ENCODE results near the gene ZBTB25. TPM values are rescaled to one million over a fixed set of nuclear protein-coding genes. Genes with fewer than 3 reads are reported as not detected.
A peak's percentile ranks its signal among the peaks of the same experiment; 100 is the strongest.

Gene ZBTB25
- total and polyA plus RNA-seq, 2 experiments from 2014 or later = 11.3 to 13.3 TPM

DNA sequence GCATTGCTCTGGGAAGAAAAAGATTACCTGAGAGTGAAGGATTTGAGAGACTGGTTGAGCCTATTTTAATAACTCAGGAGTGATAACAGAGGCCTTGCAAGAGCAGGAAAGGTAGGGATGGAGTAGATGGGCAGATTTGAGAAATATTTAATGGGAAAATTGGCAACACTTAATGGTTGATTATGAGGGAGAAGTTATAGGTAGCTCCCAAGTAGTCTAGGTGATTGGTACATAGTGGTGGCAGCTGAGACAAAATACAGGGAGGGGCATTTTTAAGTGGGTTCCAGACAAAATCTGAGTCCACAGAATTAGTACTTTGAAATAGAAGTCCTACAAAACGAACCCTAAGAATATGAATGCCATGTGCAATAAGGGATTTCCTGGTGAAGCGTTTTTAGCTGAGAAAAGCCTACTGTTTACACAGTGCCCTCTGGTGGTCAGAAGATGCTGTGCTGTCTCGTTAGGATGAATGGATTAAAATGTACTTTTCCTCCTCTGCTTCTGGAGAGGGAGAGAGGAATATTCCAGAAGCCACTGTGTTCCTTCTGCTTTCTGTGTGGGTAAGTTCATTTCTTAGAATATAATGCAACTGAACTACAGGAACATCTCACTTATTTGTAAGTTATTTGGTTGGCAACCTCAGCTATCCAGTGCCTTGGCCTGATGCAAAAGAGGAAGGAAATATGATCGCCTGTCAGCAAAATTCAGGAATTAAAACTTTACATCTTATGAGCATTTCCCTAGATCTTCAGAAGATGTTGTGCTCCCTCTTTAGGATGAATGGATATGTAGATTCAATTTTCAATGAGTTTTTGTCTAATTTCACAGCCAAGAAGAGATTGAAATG lies 7.4 kb upstream of the ZBTB25 start:
- DNase-seq (ENCODE audit: low read depth in 1 of 2, low spot score in 1 of 2) = peak; percentile 76 to 81
- no peaks in the 10 kb centered on the region for H3K9me3 ChIP-seq (ENCODE audit: low read depth)
- TF ChIP-seq, protein P1, sequence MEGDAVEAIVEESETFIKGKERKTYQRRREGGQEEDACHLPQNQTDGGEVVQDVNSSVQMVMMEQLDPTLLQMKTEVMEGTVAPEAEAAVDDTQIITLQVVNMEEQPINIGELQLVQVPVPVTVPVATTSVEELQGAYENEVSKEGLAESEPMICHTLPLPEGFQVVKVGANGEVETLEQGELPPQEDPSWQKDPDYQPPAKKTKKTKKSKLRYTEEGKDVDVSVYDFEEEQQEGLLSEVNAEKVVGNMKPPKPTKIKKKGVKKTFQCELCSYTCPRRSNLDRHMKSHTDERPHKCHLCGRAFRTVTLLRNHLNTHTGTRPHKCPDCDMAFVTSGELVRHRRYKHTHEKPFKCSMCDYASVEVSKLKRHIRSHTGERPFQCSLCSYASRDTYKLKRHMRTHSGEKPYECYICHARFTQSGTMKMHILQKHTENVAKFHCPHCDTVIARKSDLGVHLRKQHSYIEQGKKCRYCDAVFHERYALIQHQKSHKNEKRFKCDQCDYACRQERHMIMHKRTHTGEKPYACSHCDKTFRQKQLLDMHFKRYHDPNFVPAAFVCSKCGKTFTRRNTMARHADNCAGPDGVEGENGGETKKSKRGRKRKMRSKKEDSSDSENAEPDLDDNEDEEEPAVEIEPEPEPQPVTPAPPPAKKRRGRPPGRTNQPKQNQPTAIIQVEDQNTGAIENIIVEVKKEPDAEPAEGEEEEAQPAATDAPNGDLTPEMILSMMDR (IDR thresholded peaks at IDR 0.05; ENCODE audit: low read depth, low read length) = peak; percentile 89
- no peaks in the 10 kb centered on the region for H3K27me3 ChIP-seq
- H3K27ac ChIP-seq = no peak overlapping the region
- H3K4me3 ChIP-seq = no peak overlapping the region
- H3K36me3 ChIP-seq = no peaks in the 10 kb centered on the region
- peaks cover 31% of the 10 kb centered on the region for H3K4me1 ChIP-seq (ENCODE audit: low read depth)

DNA sequence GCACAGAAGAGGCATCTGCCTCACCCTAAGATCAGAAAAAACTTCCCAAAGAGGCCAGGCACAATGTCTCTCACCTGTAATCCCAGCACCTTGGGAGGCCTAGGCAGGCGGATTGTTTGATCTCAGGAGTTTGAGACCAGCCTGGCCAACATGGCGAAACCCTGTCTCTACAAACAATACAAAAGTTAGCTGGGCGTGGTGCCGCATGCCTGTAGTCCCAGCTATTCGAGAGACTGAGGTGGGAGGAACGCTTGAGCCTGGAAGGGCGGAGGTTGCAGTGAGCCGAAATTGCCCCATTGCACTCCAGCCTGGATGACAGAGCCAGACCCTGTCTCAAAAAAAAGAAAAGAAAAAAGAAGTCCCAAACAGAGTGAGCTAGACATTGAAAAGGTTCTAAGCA lies 5.4 kb upstream of the ZBTB25 start:
- TF ChIP-seq, protein P1 (IDR thresholded peaks at IDR 0.05; ENCODE audit: low read depth, low read length) = no peak
- no peak overlapping the region for H3K27ac ChIP-seq
- H3K4me3 ChIP-seq = no peak overlapping the region
- H3K4me1 ChIP-seq (ENCODE audit: low read depth) = peaks cover 26% of the 10 kb centered on the region
- no peaks in the 10 kb centered on the region for H3K9me3 ChIP-seq (ENCODE audit: low read depth)
- H3K36me3 ChIP-seq = no peaks in the 10 kb centered on the region
- DNase-seq (ENCODE audit: low read depth in 1 of 2, low spot score in 1 of 2) = no peak
- no peaks in the 10 kb centered on the region for H3K27me3 ChIP-seq

DNA sequence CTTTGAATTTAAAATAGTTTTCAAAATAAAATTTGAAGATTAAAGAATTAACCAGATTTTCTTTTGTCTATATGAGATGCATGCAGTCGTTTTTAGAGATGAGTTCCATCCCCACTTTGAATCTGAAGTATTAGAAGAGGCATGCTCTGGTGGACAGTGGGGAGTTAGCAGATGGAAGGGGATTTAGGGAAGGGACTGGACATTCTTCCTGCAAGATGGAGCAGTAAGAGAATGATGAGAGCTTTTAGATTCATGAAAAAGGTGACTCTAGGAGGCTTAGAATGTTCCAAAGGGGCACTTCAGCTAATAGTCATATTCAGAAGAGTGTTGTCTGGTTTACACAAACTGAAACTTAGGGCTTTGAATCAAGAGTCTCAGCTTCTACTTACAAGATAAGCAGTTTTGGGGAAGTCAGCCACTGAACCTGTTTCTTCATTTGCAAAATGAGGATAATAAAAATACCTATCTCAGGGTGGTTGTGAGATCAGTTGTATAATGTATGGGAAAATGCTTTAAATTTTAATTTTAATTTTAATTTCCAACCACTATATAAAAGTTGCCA lies 4.7 kb upstream of the ZBTB25 start:
- DNase-seq (ENCODE audit: low read depth in 1 of 2, low spot score in 1 of 2) = no peak
- no peaks in the 10 kb centered on the region for H3K36me3 ChIP-seq
- peaks cover 26% of the 10 kb centered on the region for H3K4me1 ChIP-seq (ENCODE audit: low read depth)
- no peaks in the 10 kb centered on the region for H3K27me3 ChIP-seq
- H3K4me3 ChIP-seq = no peak overlapping the region
- no peaks in the 10 kb centered on the region for H3K9me3 ChIP-seq (ENCODE audit: low read depth)
- TF ChIP-seq, protein P1 (IDR thresholded peaks at IDR 0.05; ENCODE audit: low read depth, low read length) = no peak
- no peak overlapping the region for H3K27ac ChIP-seq

DNA sequence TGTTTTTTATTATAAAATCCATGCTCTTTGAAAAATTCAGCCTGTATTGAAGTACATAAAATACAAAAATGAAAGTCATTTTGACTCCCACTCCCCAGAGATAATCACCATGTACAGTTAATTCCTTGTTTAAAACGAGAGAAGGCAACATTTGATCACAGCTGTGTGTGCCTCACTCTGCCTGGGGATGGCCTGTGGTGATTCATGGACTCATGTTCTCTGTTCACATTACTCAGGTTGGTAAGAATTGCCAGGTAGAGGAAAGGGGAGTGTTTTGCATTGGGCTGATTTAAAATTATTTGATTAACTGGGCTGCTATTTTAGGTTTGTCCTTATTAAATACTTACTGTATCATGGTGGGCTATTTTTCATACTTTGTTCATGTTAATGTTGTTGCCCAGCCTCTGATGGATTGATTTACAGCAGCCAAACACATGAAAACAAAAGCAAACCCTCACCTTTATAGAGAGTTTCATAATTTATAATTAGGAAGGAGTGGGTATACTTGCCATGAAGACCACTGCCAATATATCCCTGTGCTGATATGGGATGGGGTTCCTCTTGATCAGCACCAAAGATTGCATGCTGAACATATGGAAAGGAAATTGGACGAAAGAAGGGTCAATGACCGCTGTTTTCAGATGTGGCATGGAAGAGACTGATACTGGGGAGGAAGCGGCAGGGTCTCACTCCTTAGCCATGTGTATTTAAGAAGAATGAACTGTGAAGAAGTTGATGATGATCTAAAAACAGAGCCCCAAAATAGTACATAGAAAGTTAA lies 3.9 kb upstream of the ZBTB25 start:
- no peaks in the 10 kb centered on the region for H3K36me3 ChIP-seq
- TF ChIP-seq, protein P1 (IDR thresholded peaks at IDR 0.05; ENCODE audit: low read depth, low read length) = no peak
- peaks cover 26% of the 10 kb centered on the region for H3K4me1 ChIP-seq (ENCODE audit: low read depth)
- H3K4me3 ChIP-seq = no peak overlapping the region
- peak in 1 of 2 donors; percentile 17 for DNase-seq (ENCODE audit: low read depth in 1 of 2, low spot score in 1 of 2)
- H3K9me3 ChIP-seq (ENCODE audit: low read depth) = no peaks in the 10 kb centered on the region
- no peak overlapping the region for H3K27ac ChIP-seq
- no peaks in the 10 kb centered on the region for H3K27me3 ChIP-seq

DNA sequence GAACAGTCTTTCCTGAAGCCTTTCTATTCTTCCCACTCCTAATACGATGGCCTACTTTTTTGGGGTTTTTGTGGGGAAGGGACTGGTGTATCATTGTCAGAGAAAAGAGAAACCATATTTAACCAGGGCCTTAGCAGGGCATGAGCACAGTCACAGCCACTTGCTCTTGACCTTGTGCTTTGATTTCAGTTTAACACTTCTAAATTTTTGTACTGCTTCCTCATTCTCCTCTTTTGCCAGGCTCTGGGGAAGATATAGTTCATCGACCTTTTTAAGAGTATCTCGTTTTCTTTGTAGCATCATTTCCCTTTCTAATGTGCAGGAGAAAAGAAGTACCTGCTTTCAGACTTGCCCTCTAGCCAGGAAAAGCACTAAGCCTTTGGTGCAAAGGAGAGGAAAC lies 3.1 kb upstream of the ZBTB25 start:
- H3K4me3 ChIP-seq = no peak overlapping the region

More for the DNA sequence above, 3.1 kb upstream of the ZBTB25 start:
- Histone ChIP-seq H3K4me1 (ENCODE audit: low read depth) (peaks cover 31% of the 10 kb centered on the region), H3K9me3 (ENCODE audit: low read depth) (no peaks in the 10 kb centered on the region), H3K27me3 (no peaks in the 10 kb centered on the region), H3K36me3 (no peaks in the 10 kb centered on the region), H3K27ac (no peak overlapping the region)
- TF ChIP-seq, protein P1 (IDR thresholded peaks at IDR 0.05; ENCODE audit: low read depth, low read length) = no peak
- DNase-seq (ENCODE audit: low read depth in 1 of 2, low spot score in 1 of 2) = no peak
